Lung (tissue), 12 donors: ENCODE measurements around the gene BRD3OS. TPM values are rescaled to one million over a fixed set of nuclear protein-coding genes. Genes with fewer than 3 reads are reported as not detected.

Experiments used
- ATAC-seq: fragments of 200-7000 bp; cut with Tn5 transposase; one replicate; pipeline ENCODE4 v1.9.1; 2020; ENCODE audit warnings: moderate number of reproducible peaks; ENCODE audit not compliant: insufficient read depth, low FRiP score
- DNase-seq, 3 donors: peaks; one replicate each; pipeline ENCODE4 v3.0.0-alpha.2; 2013 to 2017
- H3K27ac ChIP-seq, 2 donors: one replicate each; pipeline ENCODE4 v1.5.1; 2013; ENCODE audit warnings: mild to moderate bottlenecking in 2 of 2, moderate library complexity in 2 of 2, control low read depth in 1 of 2, inconsistent platforms in 1 of 2, low read depth in 1 of 2, low read length in 1 of 2
- H3K27me3 ChIP-seq, 3 donors: one replicate each; pipeline ENCODE4 v1.5.1; 2013; ENCODE audit warnings: low read length in 2 of 3; ENCODE audit not compliant: control insufficient read depth in 3 of 3, insufficient read depth in 3 of 3
- H3K36me3 ChIP-seq, 4 donors: one replicate each; pipeline ENCODE4 v1.5.1; 2013; ENCODE audit warnings: low read length in 4 of 4, mild to moderate bottlenecking in 1 of 4, moderate library complexity in 1 of 4; ENCODE audit not compliant: control insufficient read depth in 4 of 4, insufficient read depth in 4 of 4
- H3K4me1 ChIP-seq, 5 donors: one replicate each; pipeline ENCODE4 v1.5.1; 2013; ENCODE audit warnings: low read length in 5 of 5, mild to moderate bottlenecking in 2 of 5, moderate library complexity in 1 of 5; ENCODE audit not compliant: control insufficient read depth in 5 of 5, insufficient read depth in 5 of 5
- H3K4me3 ChIP-seq: one replicate; pipeline ENCODE4 v1.5.1; 2013; ENCODE audit warnings: mild to moderate bottlenecking, control low read depth, moderate library complexity
- H3K9ac ChIP-seq, 2 donors: one replicate each; pipeline ENCODE4 v1.5.1; 2013; ENCODE audit warnings: low read length in 2 of 2, control low read depth in 1 of 2; ENCODE audit not compliant: insufficient read depth in 1 of 2
- H3K9me3 ChIP-seq, 4 donors: one replicate each; pipeline ENCODE4 v1.5.1; 2013; ENCODE audit warnings: low read length in 3 of 4, mild to moderate bottlenecking in 1 of 4, moderate library complexity in 1 of 4; ENCODE audit not compliant: control insufficient read depth in 4 of 4, insufficient read depth in 3 of 4
- WGBS, 2 donors: extraction: QIAGEN DNeasy Blood & Tissue Kit; methylation state at CpG; one replicate each; pipeline ENCODE4 v1.1.7; 2013; 5-methylcytosine and 5-hydroxymethylcytosine counted together
- polyA plus RNA-seq, 2 donors: library from polyadenylated mRNA; stranded (reverse); fragments of 200-250 nt; gene quantifications; one replicate each; pipeline ENCODE4 v1.2.1, GENCODE V29; 2013
- total RNA-seq, 2 donors: library from RNA; depleted of rRNA in 1 of 2; stranded (reverse); fragments of >200 nt in 1 of 2; gene quantifications; one replicate each; pipeline ENCODE4 v1.2.1, GENCODE V29; 2014 to 2021
- TF ChIP-seq, protein P1 (sequence below): IDR thresholded peaks from 2 replicates; pipeline ENCODE4 v1.5.1; 2012; ENCODE audit warnings: mild to moderate bottlenecking; ENCODE audit errors: control extremely low read depth, extremely low read depth
- donor health status: control.
- donor health status: control.
- donor health status: Bipolar disorder and iron deficiency.
- donor health status: healthy.
- donor health status: DM: yes; HTN: yes; CAD: no.

The BRD3OS gene
- total and polyA plus RNA-seq, 4 donors, result 7.1 to 20.7 (median 14.9) TPM

GRCh38 chr9:133990366-133991213, 34.7 kb upstream of the BRD3OS start:
- DNase-seq (peak; percentile 61 to 80 (median 74)), ATAC-seq (no peak)
- peaks cover 0 to 31% (median 15%) of the 10 kb centered on the region in 5 donors for H3K4me1 ChIP-seq
- TF ChIP-seq, protein P1, sequence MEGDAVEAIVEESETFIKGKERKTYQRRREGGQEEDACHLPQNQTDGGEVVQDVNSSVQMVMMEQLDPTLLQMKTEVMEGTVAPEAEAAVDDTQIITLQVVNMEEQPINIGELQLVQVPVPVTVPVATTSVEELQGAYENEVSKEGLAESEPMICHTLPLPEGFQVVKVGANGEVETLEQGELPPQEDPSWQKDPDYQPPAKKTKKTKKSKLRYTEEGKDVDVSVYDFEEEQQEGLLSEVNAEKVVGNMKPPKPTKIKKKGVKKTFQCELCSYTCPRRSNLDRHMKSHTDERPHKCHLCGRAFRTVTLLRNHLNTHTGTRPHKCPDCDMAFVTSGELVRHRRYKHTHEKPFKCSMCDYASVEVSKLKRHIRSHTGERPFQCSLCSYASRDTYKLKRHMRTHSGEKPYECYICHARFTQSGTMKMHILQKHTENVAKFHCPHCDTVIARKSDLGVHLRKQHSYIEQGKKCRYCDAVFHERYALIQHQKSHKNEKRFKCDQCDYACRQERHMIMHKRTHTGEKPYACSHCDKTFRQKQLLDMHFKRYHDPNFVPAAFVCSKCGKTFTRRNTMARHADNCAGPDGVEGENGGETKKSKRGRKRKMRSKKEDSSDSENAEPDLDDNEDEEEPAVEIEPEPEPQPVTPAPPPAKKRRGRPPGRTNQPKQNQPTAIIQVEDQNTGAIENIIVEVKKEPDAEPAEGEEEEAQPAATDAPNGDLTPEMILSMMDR, result no peak
- no peaks in the 10 kb centered on the region for H3K27me3 ChIP-seq
- peak overlapping the region; percentile 68 for H3K4me3 ChIP-seq
- 37 to 51% methylated on average over 30 to 31 of the region's 31 CpGs for WGBS, 2 donors
- H3K9me3 ChIP-seq, result no peaks in the 10 kb centered on the region
- peaks cover 0 to 2% (median 0%) of the 10 kb centered on the region in 4 donors for H3K36me3 ChIP-seq
- peak overlapping the region in 1 of 2 donors; percentile 11 for H3K9ac ChIP-seq
- H3K27ac ChIP-seq, result peak overlapping the region in 1 of 2 donors; percentile 85

DNA sequence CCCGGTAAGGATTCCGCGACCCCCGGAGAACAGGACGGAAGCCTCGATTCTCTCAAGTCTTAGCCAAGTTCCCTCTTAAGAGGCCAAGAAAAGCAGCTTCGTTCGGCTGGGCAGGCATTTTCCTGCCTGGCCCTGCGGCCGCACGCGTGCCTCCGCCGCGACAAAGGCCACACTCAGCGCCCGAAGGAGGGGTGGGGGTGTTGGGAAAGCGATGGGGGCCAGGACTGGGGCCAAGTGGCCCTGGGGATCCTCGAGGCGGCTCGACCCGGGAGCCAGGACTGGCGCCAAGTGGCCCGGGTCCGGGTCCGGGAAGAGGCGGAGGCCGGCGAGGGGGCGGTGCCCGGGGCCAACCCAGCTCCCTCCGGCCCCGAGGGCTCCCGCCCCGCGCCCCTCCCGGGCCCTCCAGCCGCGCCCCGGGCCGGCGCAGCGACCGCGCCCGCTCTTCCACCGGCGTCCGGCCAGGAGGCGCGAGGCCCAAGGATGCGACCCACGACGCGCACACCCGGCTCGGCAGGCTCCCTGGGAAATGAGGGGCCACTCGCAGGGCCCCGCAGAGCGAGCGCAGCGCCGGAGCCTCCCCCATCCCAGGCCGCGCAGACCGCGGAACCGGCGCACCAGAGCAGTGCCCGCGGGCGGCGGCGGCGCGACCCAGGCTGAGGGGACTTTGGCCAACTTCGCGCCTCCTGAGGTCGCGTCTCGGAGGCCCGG, 33.9 kb upstream of the BRD3OS start:
- Histone ChIP-seq H3K27me3 (no peaks in the 10 kb centered on the region), H3K9me3 (no peaks in the 10 kb centered on the region), H3K4me3 (peak overlapping the region; percentile 68), H3K4me1 (peaks cover 0 to 31% (median 15%) of the 10 kb centered on the region in 5 donors), H3K36me3 (peaks cover 0 to under 1% (median 0%) of the 10 kb centered on the region in 4 donors), H3K27ac (peak overlapping the region in 1 of 2 donors; percentile 85), H3K9ac (no peak overlapping the region)
- ATAC-seq (no peak), DNase-seq (peak in 1 of 3 donors; percentile 17)
- TF ChIP-seq, protein P1, result no peak
- WGBS, 2 donors, result 1 to 2% methylated on average over 52 to 82 of the region's 82 CpGs

- Histone ChIP-seq H3K27ac (peak within 1 kb of the TSS; percentile 47 to 94), H3K4me1 (peaks cover 0 to 31% (median 15%) of the 10 kb centered on the region in 5 donors), H3K27me3 (no peaks in the 10 kb centered on the region), H3K9ac (peak within 1 kb of the TSS in 1 of 2 donors; percentile 19), H3K36me3 (no peaks in the 10 kb centered on the region), H3K9me3 (no peaks in the 10 kb centered on the region), H3K4me3 (peak within 1 kb of the TSS; percentile 68)
- 0% methylated on average over 64 to 124 of the region's 124 CpGs for WGBS, 2 donors
- ATAC-seq (no peak), DNase-seq (peak; percentile 61 to 75 (median 64))
- TF ChIP-seq, protein P1, result no peak
Observed at GRCh38 chr9:133991964-133992779, 33.1 kb upstream of the BRD3OS start, which contains the start of gene VAV2. VAV2 (minus strand) TSS chr9:133992324; CDS start chr9:133992278, 46 bp downstream.
